Dermis blood vessel endothelial cell (primary cell): Measurements from ENCODE around the gene C2orf76. TPM values are rescaled to one million over a fixed set of nuclear protein-coding genes. Genes with fewer than 3 reads are reported as not detected.

Experiments
- DNase-seq: peaks from one replicate; pipeline ENCODE4 v3.0.0; 2010
- total RNA-seq: library from RNA; depleted of rRNA; stranded (reverse); fragments of >200 nt; gene quantifications from 2 replicates; pipeline ENCODE4 v1.2.3, GENCODE V29; 2014

C2orf76 gene
- total RNA-seq, 1 donor from 2014 or later = 14.6 TPM

DNA sequence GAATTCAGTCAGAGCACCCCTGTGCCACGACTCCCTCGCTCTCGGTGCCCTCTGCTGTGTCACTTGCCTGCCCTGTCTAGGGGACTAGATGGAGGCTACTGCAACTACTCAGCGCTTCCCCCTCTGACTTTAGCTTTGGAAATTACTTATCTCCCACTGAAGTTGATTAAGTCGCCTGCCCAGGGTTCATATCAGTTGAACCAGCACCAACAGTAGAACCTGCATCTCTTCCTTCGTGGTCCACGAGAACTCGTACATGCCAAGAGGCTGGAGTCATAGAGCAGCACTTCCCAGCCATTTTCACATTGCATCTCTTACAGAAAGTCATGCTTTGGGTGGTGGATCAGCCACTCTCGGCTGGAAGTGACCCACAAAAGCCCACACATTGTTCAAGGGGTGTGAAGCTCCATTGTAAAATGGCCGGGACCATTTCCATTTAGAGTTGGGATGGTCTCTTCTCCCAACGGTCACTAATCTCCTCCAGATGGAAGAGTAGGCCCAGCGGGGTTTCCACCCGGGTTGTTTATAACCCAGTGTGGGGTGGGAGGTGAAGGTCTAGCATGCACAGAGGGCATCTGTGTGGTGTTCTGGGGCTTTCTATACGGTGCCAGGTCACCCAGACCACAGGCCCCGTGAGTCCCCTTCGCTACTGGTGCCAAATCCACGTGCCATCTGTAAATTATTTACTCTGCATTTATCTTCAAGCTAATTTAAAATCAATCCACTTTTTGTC lies 105.0 kb downstream of the C2orf76 start:
- DNase-seq = no peak

GRCh38 chr2:119260646-119261492 lies 105.8 kb downstream of the C2orf76 start:
- no peak for DNase-seq

DNA sequence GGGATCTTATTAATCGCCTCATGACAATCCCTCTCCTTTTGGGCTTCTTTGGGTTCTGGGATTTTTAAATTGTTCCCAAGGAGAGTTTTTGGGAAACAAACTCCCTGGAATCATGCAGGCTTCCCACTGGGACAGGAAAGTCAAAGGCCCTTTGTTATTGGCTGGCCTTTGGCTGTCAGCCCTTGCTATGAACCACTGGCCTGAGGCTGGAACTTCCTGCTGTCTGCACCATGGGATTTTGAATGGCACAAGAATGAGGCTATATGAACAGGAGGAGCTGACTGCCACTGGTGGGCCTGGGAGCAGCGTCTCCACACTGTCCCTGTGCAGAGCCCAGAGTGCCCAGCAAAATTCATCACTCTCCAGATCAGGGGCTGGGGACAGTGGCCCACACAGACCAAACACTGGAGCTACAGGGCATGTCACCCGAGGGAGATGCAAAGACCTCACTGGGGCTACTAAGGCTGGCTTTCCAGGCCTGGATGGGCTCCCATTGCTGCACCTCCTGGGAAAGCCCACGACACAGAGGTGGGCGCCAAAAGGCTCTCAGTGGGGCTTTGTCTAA lies 107.3 kb downstream of the C2orf76 start:
- peak; percentile 45 for DNase-seq

- DNase-seq = no peak
These were observed 109.4 kb downstream of the C2orf76 start for GRCh38 chr2:119257198-119257597.

DNA sequence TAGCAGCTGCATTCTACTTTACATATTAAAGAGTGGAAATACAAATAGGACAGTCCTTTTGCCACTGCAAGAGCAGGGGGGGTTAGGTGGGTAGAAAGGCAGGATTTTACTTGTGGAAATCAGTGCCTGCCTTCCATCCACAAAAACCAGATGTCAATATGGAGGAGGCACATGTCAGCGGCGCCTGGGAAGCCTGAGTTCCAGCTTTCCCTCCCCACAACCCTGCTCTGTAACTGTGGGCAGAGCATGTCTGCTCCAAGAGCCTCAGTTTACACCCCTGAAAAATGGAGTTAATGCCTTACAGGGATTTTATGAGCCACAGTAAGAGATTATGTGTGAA lies 110.1 kb downstream of the C2orf76 start:
- DNase-seq = no peak

- DNase-seq = peak; percentile 93
These were observed 110.7 kb downstream of the C2orf76 start for GRCh38 chr2:119255760-119256581.

DNA sequence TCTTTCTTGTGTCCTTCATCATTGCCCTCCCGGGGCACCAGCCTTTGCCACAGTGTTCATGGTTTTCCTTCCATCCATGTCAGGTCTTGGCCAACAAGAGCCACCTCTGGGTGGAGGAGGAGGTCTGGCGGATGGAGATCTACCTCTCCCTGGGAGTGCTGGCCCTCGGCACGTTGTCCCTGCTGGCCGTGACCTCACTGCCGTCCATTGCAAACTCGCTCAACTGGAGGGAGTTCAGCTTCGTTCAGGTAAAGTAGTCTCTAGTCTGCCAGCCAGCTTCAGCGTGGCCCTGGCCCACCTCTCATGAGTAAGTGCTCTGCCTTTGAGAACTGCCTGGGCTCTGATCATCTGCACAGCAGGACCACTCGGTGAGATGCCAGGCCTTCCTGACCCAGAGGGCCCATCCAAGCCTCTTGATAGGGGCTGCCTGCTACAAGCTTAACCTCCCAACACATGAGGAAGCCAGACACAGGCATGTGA lies 112.0 kb downstream of the C2orf76 start:
- DNase-seq = no peak

DNA sequence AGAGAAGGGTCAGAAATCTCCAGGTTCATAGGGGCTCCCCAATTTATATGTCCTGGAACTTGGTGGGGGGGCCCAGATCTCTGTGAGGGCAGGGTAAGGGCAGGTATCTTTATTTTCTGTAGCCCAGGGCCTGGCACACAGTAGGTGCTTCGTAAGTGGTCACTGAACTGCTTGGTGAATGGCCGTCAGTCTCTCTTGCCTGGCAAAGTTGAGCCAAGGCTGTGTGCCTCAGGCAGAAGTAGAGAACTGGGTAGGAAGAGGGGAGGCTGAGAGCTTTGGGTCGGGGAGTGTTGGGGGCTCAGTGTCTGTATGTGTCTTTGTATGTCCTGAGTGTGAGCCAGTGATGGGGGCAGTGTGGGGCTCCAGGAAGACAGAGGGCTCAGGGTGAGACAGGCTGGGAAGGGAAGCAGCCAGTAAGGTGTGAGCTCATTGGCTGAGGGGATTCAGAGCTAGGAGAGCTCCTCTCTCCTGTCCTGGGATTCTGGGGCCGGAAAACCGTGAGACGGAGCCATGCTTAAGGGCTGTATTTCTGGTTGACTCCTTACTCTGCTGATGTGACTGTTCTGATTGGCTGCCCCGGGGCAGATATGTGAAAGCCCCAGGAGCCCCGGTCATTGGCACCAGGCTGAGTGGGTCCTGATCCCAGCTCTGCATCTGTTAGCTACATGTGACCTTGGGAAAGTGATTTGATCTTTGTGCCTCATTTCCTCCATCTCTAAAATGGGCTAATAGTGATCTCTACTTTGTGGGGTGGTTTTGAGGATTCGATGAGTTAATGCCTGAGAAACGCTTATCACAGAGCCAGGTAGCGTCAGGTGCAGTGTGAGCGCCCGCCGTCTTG lies 112.7 kb downstream of the C2orf76 start:
- DNase-seq = no peak

DNA sequence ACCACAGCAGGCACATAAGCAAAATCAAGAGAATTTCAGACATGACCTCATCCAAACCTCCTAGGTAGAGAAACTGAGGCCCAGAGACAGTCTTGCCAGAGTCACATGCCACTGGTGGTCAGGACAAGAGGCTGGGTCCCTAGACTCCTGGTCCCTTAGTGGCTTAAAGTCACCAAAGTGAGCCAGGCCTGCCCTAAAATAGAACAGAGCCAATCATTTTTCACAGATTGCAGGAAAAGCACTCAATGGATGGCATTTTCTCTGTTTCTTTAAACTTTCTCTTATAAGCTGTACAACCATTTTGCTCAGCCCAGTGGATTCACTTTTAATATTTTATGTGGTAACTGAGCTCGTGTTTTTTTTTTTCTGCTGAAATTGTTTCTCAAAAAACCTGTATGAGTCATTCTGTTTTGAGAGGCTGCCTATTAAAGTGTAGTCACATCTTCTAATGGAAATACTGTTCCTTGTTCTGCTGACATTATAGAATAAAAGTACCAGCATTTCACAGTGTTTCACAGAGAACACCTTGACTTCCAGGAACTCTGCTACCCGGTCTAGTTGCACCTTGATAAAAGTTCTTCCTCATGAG lies 113.4 kb downstream of the C2orf76 start:
- DNase-seq = peak; percentile 37

Other genes with a start within 250 kb of the C2orf76 start
- not detected in 2 replicates for gene C1QL2, start 208.1 kb downstream of the C2orf76 start, total RNA-seq
- 3.9 and 7.9 TPM in 2 replicates for gene STEAP3, start 143.0 kb downstream of the C2orf76 start, total RNA-seq
- 82.2 and 121 TPM in 2 replicates for gene DBI, start 143 bp upstream of the C2orf76 start, total RNA-seq
- 0.05 and 0.51 TPM in 2 replicates for gene TMEM37, start 65.0 kb upstream of the C2orf76 start, total RNA-seq
- gene SCTR, start 157.6 kb upstream of the C2orf76 start, total RNA-seq = not detected in 2 replicates
- gene CFAP221, start 177.6 kb upstream of the C2orf76 start, total RNA-seq = 0.17 TPM in 1 of 2 replicates, not detected in the other